GM03348 (cell line): ENCODE results near the gene UXS1.

ENCODE experiments used
- DNase-seq: peaks from one replicate; pipeline ENCODE4 v3.0.0; 2012; ENCODE audit warnings: low spot score

The UXS1 gene

DNA sequence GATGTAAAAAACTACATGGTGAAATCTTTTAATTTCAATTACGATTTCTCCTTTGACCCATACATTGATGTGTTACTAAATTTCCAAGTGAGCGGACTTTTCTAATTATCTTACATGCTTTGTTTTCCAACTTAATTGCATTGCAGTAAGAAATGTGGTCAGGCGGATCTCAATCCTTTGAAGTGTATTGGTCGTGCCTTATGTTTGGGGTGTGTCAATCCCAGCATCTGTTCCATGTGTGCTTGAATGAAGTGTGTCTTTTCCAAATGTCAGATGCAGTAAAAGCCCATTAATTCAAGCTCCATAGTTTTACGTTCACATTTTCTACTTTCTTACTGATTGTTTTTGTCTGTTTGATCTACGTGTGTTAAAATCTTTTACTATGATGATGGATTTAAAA, 113.1 kb downstream of the UXS1 start:
- no peak for DNase-seq

DNA sequence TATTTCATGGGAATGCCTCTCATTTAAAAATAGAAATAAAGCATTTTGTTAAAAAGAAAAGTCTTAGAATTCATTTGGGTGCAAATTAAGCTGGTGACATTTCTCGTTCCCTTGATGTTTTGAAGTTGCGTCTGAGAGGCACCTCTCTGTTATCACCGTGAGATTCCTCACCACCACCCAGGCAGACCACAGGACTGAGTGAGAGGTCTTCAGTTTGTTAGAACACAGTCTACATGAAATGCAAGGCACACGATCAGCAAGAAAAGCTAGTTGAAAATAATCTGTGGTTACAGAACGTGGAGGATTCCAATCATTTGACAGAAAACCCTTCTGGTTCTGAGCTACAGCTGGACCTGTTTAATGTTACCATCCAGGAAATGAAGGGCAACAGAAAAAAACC, 116.0 kb downstream of the UXS1 start:
- DNase-seq, result no peak

DNA sequence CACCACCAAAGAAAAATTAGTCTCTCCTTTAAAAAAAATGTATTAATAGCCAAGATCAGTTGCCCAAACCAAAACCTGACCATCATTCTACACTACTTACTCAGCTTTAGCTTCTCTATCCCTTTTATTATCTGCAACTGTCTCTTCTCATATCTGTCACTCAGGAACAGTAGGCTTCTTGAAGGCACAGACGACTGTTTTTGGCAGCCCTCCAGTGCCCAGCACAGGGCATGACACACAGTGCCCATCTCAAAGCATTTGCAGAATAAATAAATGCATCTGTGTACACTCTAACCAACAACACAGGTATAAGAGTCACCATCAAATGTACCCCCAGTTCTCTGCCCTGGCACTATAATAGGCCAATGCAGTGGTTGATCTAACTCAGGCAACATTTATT, 117.2 kb downstream of the UXS1 start:
- no peak for DNase-seq

DNA sequence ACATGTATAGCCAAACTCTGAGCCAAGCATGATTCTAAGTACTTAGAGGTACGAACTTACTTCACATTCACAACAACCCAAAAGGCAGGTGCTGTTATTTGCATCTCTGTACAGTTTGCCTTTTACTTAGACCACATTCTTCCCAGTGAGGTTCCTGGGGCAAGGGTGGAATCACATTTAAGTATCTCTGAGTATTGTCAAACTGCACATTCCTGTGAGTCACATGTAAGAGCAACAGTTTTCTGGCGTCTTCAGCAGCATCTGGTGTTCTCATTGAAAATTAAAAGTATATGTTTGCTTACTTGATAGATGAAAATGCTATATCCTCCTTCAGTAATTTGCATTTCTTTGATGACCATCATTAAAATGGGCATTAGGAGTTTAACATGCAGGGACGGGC, 119.1 kb downstream of the UXS1 start:
- DNase-seq, result no peak

DNA sequence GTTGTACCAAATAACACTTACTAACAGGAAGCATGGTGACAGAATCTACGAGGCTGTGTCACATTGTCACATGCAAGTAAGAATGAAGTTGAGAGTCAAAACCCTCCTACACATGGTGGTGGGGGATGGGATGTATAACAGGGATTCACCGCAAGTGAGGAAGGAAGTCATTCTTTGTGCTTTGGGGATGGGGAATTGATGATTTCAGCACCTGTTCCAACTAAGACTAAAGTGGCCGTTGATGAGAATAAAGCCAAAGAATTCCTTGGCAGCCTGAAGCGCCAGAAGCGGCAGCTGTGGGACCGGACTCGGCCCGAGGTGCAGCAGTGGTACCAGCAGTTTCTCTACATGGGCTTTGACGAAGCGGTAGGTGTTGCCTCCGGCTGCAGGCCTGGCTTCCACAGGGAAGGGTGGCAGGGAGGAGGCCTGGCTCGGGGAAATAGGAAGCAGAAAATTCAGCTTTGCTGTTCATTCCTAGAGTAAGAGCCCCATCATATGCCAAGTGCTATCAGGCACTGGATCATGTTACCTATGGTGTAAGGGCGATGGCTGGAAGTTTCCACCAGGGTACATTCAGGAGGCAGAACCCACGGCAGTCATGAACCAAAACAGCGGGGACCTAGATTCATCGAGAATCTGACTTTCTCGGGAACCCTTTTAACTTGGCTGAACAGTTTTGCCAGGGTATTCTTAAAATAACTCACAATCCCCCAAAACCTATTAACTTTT, 120.3 kb downstream of the UXS1 start:
- no peak for DNase-seq

DNA sequence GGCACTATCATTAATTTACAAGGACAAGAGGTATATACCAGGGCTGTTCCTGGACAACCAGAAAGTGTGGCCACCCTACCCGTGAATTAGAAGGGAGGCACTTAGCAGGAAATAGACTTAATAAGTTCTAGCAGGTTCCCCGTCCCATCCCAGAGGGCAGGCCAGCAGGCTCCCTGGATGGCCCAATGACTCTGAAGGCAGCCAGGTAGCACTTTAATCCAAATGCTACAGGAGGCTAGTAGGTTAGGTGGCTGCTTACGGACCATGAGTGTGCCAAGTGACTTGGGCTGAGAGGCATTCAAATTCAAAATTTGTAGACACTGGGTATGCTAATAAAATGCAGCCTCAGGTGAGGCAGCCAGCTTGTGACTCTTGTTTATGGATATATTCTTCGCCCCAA, 123.9 kb downstream of the UXS1 start:
- DNase-seq, result no peak

DNA sequence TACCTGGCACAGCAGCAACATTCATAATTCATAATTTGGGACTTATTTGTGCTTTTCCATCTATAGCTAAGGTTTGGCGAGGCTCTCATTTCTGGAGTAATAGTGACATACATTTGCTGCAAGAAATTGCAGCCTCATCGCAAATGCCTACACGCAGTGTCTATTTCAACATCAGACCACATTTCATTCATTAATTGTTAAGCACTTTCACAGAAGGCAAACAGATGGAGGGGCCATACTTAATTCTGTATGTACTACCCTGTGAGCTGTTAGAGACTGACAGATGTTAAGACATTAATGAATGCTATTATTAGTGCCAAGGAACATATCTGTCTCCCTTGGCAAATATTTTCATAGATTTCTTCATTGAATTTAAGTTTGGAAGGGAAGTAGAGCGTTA, 125.7 kb downstream of the UXS1 start:
- no peak for DNase-seq

DNA sequence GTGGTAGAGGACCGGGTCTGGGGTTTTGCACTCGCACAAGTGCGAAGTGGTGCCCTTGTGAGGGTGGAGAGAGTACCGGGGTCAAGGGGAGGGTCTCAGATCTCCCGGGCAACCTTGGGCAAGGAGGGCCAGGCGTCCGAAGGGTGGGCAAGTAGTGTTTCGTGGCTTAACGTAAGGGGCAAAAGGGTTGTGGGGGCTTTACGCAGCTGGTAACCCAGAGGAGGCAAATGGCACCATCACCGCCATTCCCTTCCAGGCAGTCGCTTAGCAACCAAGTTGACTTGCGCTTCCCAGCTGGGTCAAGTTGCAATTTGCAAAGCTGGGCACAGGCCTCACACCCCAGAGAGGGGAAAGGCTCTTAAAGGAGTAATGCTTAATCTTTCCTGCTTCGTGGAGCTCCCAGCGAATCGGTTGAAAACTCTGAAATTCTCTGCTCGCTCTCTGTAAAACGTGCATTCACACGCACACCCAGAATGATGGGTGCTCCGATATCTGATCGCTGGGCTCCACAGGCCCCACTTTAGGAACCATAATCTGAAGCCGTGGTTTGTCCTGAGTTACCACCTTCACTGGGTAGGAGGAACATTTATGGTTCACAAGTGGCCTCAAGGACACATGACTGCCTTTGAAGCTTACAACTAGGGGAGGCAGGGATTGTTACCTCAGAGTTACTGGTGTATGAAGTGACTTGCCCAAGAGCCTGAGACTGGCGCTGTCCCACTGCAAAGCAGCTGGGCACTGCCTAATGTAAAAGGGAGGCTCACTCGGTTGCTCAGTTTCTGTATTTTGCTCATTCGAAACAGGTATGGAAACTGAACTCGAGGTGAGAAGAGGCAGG, 127.9 kb downstream of the UXS1 start:
- no peak for DNase-seq

DNA sequence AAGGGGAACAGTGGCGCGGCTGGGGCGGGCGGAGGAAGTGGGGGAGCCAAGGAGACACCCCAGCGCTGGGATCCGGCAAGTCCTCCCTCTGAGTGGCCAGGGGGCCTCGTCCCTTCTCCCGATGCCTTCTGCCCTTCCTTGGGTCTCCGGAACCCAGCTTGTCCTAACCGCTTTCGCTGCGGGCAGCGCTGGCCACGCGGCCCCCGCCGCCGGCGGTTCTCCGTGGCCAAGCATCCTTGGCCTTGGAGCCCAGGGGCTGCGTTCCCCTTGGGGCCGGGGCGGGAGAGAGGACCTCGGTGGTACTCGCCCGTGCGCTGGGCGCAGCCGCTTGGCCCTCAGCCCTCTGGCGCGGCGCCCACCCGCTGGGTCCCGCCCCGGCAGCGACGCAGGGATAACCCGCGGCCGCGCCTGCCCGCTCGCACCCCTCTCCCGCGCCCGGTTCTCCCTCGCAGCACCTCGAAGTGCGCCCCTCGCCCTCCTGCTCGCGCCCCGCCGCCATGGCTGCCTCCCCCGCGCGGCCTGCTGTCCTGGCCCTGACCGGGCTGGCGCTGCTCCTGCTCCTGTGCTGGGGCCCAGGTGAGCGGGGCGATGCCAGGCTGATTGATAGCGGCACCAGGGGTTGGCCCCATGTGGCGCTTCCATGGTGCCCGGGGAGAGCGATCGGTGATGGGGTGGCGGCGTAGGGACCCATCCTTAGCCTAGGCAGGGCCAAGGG, 128.7 kb downstream of the UXS1 start:
- DNase-seq, result no peak

DNA sequence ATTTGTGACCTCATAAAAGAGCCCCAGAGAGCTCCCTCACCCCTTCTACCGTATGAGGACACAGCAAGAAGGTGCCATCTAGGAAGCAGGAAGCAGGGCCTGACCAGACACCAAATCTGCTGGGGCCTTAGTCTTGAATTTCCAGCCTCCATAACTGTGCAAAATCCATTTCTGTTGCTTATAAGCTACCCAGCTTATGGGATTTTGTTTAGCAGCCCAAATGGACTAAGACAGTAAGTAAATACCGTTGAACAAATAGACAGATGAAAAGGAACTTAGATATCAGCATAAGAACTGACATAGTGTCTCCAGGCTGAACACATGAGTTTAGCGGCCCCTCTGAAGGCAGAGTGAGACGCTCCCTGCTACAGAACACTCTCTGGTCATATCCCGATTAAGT, 130.9 kb downstream of the UXS1 start:
- no peak for DNase-seq

DNA sequence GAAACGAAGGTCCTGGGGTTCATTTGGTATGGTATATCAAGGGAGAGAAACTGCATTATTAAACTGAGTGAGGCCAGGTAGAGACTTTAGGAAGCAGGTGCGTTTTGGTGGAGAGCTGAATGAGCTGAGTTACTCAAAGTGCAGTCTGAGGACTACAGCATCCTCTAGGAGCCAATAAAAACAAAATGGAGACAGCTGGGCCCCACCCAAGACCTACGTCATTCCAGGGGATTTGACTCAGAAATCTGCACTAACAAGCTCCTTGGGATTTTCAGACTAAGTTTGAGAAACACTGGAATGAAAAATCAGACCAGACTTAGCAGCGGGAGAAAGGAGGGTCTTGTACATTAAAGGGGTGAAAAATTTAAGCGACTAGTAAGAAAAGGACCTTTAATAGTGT, 131.5 kb downstream of the UXS1 start:
- DNase-seq, result no peak

DNA sequence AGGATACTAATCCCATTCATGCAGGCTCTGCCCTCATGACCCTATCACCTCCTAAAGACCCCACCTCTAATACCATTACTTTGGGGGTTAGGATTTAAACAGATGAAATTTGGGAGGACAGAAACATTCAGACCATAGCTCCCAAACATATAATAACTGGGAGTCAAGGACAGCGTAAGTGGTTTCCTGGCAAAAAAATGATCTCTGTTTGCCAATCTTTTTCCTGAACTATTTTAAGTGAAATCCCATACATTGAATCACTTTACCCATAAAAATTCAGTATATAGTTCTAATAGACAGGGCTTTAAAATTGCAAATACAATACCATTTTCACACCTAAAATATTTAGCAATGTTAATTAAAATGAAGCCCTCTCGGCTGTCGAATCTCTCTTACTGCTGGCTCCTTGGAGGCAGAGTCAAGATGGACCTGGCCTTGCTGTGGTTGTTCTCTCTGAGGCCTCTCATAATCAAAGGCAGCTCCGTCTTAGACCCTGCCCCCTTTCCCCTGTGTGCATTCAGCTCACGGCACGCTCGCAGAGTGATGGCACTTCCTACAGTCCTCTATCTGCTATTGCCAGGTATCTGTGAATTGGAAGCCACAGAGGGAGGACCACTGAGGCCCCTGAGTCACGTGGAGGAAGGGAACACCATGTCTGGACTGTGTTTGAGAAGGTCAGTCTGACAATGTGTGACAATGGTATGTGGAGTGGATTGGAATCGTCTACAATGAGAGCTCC, 132.3 kb downstream of the UXS1 start:
- DNase-seq, result no peak

DNA sequence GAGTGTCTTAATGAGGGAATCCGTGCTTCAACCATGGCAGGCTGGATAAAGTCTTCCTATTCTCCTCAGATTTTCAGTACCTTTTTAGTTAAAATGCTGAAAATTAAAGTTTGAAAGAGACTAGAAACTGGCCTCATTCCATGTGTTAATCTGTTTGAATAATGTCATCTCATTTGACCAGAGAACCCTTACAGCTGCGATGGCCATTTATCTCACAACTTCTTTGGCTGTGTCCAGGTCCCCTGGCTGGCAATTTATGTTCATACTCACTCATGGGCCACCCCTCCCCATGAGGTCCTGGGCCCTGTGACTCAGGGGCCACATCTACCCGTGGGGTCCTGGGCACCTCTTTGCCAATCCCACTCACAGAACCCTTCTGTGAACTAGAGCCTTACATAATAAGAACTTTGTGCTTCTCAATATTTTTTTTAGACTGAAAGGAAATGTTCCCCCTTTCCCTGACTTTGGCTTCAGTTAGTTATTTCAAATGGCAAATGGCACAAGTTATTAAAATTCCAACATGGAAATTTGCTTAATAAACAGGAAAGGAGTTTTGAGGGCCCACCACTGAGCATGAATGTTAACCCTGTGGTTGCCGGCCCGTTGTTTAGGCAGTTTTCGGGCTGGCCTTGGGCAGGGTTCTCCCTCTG, 134.6 kb downstream of the UXS1 start:
- DNase-seq, result no peak

DNA sequence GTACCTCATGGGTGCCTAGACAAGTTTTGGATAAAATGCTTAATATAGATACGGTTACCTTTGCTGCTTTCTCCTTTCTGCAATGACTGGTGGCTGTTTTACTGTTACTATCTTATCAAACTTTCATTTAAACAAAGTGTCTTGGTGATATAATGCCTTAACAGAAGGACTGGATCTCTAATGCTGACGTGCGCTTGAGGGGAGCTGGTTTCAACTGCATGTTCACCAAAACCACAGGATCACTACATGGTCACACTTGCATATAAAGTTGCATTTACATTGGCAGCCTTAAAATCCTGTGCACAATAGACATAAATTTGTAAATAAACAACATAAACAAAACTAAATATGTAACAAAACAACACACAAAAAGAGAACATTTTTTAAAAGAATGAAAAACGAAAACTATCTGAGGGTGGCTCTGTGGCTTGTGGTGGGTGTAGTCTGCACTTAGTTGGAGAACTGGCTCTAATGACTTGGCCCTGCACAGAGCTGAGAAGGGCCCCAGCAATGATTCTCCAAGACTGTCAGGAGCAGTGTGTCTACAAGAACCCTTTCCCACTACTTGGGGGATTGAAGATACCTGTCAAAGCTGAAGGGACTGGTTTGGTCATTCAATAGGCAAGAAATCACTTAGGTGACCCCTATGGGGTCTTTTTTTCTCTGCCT, 135.5 kb downstream of the UXS1 start:
- no peak for DNase-seq

DNA sequence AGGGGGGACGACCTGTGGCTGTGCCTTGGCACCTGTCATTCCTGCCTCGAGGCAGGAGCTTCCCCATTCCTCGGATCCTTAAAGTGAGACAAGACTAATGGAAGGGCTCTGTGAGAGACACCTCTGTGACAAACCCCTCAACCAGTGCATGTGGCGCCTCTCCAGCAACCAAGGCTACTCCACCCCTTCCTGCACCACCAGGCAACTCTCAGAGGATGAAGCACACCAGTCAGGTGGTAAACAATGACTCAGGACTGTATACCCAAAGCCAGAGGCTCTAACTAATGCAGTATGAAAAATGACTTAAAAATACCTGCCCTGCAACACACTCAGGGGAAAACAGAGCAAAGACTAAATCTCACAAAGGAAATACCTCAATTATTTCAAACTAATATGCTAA, 136.9 kb downstream of the UXS1 start:
- DNase-seq, result no peak

DNA sequence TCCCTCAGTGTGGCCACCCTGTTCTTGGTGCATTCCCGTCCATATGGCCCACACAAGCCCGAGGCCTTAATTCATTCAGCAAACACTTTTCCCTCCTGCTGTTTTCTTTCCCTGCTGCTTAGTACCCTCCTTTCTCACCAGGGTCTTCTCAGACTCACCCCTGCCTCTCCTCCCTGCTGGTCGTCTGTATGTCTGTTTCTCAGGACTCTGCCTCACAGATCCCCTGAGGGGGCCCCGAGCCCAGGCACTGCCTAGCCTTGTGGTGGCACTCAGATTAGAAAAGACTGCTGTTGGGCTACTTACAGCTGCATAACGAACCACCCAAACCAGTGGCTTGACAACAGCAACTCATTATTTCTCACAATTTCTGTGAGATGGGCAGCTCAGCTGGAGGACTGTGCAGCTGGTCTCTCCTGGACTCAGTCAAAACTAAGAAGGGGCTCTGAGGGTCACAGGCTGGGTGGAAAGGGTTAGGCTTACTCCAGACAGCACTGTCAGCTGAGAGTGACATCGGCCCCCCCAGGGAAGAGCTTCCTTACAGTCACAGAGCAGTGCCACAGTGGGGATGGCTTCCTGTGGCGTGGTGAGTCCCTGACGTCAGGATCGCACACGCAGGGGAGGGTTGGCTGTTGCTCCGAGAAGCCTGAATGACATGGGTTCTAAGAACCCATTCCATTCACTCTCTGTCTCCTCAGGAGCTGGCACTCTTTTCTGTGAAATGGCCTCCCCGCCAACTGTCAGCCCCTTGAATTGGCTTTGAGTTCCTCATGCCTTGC, 139.0 kb downstream of the UXS1 start:
- no peak for DNase-seq

DNA sequence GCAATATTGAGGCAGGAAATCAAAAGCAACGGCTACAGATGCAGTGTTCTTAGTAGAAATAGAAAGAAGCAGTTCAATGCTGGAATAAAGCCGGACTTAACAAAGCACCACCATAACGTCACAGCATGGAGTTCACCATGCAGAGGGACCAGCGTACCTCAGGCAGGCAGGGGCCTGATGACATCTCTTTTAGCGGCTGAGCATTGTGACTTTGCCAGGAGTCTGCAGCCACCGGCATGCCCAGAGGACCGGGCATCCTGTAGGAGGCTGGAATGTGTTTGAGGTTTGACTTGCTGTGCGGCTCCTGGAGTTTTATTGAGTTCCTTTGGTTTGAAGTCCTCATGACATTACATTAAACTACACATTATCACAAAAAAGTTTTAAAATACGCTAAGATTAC, 139.8 kb downstream of the UXS1 start:
- no peak for DNase-seq

DNA sequence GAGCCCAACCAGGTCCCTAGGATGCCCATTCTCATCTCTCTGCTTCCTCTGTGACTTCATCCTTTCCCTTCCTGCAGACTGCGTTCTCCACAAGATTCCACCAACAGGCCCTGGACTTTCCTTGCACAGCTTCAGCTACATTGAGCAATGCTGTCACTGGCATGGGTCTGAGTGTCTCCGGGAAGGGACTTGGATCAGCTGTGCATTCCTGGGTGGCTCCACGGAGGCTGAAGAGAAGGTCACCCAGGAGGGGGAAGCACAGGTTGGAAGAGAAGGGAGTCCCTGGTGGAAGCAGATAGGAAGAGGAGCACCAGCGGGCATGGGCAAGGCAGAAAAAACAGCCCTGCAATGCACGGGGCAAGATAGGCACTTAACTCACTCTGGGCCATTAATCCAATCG, 140.5 kb downstream of the UXS1 start:
- DNase-seq, result no peak

DNA sequence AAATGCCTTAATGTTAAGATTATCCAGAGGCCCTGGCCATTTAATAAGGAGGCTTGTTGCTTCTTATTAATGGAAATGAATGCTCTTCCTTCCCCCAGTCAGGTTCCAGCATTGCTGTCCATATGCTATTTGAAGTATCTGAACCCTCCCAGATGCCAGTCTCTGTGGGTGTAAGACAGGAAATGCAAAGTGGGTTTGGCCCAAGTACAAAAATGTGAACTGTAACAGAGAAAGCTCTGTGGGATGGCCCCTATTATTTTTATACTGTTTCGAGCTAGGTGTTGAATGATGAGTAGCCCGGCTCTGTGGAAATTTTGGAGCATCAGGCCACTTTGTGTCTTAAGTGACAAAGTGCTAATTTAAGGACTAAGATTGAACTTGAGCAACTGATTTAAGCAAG, 141.0 kb downstream of the UXS1 start:
- DNase-seq, result peak; percentile 52

DNA sequence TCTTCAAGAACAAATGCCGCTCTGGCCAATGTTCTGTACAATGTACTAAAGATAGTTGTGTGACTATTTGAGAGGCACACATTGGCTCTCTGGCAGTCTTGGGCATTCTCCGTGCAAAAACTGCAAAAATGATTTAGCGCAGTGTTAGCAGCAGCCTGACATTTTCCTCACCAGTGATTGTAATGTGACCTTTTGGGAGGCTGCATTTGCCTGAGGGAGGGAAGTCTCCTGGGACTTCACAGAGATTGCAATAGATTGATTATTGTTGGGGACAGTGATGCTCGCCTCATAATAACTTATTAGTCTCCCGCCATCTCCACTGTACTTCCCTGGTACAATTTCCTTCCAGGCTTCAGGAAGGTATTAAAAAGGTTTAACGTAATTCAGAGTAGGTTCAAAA, 149.2 kb downstream of the UXS1 start:
- DNase-seq, result no peak

DNA sequence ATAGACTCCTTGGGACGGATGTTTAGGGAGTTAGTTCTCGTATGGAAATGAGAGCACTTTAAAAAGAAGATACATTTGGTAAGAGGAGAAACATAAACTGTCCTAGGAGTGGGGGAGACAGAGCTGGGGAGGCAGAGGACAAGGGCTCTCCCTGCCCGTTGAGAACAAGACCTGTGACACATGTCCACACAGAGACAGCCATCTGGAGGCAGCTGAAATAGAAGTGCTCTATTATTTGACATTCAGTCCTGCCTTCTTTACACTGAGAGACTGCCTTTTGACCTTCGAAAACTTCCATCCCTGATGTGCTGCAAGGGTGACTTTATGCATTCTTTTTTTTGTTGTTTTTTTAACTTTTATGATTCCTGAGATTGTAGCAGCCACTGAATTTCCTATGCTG, 150.1 kb downstream of the UXS1 start:
- DNase-seq, result no peak
